Stomach smooth muscle (tissue), 2 donors: ENCODE measurements around the gene SLC7A6OS.

Experiments
- H3K27ac ChIP-seq: one replicate; pipeline ENCODE4 v1.7.0; 2013; ENCODE audit warnings: mild to moderate bottlenecking, low read length, inconsistent platforms
- H3K27me3 ChIP-seq, 2 donors: one replicate each; pipeline ENCODE4 v1.7.0; 2013; ENCODE audit warnings: low read length in 2 of 2; ENCODE audit not compliant: insufficient read depth in 2 of 2, control insufficient read depth in 1 of 2
- H3K36me3 ChIP-seq, 2 donors: one replicate each; pipeline ENCODE4 v1.7.0; 2013; ENCODE audit warnings: low read length in 2 of 2; ENCODE audit not compliant: control insufficient read depth in 2 of 2, insufficient read depth in 2 of 2
- H3K4me1 ChIP-seq: one replicate; pipeline ENCODE4 v1.7.0; 2013; ENCODE audit warnings: low read length; ENCODE audit not compliant: control insufficient read depth, insufficient read depth
- H3K4me3 ChIP-seq, 2 donors: one replicate each; pipeline ENCODE4 v1.7.0; 2013; ENCODE audit warnings: low read length in 2 of 2
- H3K9ac ChIP-seq, 2 donors: one replicate each; pipeline ENCODE4 v1.7.0; 2013; ENCODE audit warnings: low read length in 2 of 2, mild to moderate bottlenecking in 1 of 2
- H3K9me3 ChIP-seq, 2 donors: one replicate each; pipeline ENCODE4 v1.7.0; 2013; ENCODE audit warnings: low read length in 2 of 2; ENCODE audit not compliant: control insufficient read depth in 2 of 2
- donor health status: healthy.
- donor health status: Pancreatic carcinoma.

Gene SLC7A6OS

GRCh38 chr16:68343137-68343536, 32.4 kb upstream of the SLC7A6OS start:
- no peak overlapping the region for H3K27ac ChIP-seq
- peaks cover 37 to 67% of the 10 kb centered on the region in 2 donors for H3K36me3 ChIP-seq

GRCh38 chr16:68342620-68343019, 31.9 kb upstream of the SLC7A6OS start:
- Histone ChIP-seq H3K4me1 (no peaks in the 10 kb centered on the region), H3K27ac (no peak overlapping the region), H3K4me3 (no peak overlapping the region), H3K36me3 (peaks cover 35 to 72% of the 10 kb centered on the region in 2 donors), H3K9ac (no peak overlapping the region), H3K9me3 (no peaks in the 10 kb centered on the region), H3K27me3 (no peaks in the 10 kb centered on the region)

More at GRCh38 chr16:68343137-68343536, 32.4 kb upstream of the SLC7A6OS start:
- H3K4me3 ChIP-seq: no peak overlapping the region
- no peaks in the 10 kb centered on the region for H3K9me3 ChIP-seq
- H3K27me3 ChIP-seq: no peaks in the 10 kb centered on the region
- no peaks in the 10 kb centered on the region for H3K4me1 ChIP-seq
- no peak overlapping the region for H3K9ac ChIP-seq

GRCh38 chr16:68339214-68339613, 28.5 kb upstream of the SLC7A6OS start:
- no peaks in the 10 kb centered on the region for H3K4me1 ChIP-seq
- no peaks in the 10 kb centered on the region for H3K27me3 ChIP-seq
- H3K27ac ChIP-seq: no peak overlapping the region
- no peaks in the 10 kb centered on the region for H3K9me3 ChIP-seq
- H3K9ac ChIP-seq: no peak overlapping the region
- H3K36me3 ChIP-seq: peaks cover 35 to 56% of the 10 kb centered on the region in 2 donors
- no peak overlapping the region for H3K4me3 ChIP-seq

GRCh38 chr16:68338326-68339119, 27.8 kb upstream of the SLC7A6OS start:
- Histone ChIP-seq H3K9ac (no peak overlapping the region), H3K4me3 (no peak overlapping the region), H3K36me3 (peaks cover 30 to 51% of the 10 kb centered on the region in 2 donors), H3K27me3 (no peaks in the 10 kb centered on the region), H3K4me1 (no peaks in the 10 kb centered on the region), H3K9me3 (no peaks in the 10 kb centered on the region), H3K27ac (no peak overlapping the region)

GRCh38 chr16:68335175-68335574, 24.4 kb upstream of the SLC7A6OS start:
- H3K27ac ChIP-seq: no peak overlapping the region
- peaks cover 22 to 32% of the 10 kb centered on the region in 2 donors for H3K36me3 ChIP-seq
- H3K27me3 ChIP-seq: no peaks in the 10 kb centered on the region
- H3K4me1 ChIP-seq: no peaks in the 10 kb centered on the region
- H3K4me3 ChIP-seq: no peak overlapping the region
- no peaks in the 10 kb centered on the region for H3K9me3 ChIP-seq
- H3K9ac ChIP-seq: no peak overlapping the region

- H3K36me3 ChIP-seq: peaks cover 6 to 10% of the 10 kb centered on the region in 2 donors
- no peak overlapping the region for H3K27ac ChIP-seq
- H3K4me3 ChIP-seq: no peak overlapping the region
- peak overlapping the region in 1 of 2 donors; percentile 29 for H3K9ac ChIP-seq
- H3K4me1 ChIP-seq: no peaks in the 10 kb centered on the region
- H3K9me3 ChIP-seq: no peaks in the 10 kb centered on the region
- no peaks in the 10 kb centered on the region for H3K27me3 ChIP-seq
Measured at GRCh38 chr16:68332411-68333121, 21.8 kb upstream of the SLC7A6OS start.

- H3K9me3 ChIP-seq: no peaks in the 10 kb centered on the region
- no peak overlapping the region for H3K9ac ChIP-seq
- no peak overlapping the region for H3K27ac ChIP-seq
- H3K27me3 ChIP-seq: no peaks in the 10 kb centered on the region
- peaks cover 2 to 7% of the 10 kb centered on the region in 2 donors for H3K36me3 ChIP-seq
- no peak overlapping the region for H3K4me3 ChIP-seq
- H3K4me1 ChIP-seq: no peaks in the 10 kb centered on the region
Measured at GRCh38 chr16:68331879-68332410, 21.2 kb upstream of the SLC7A6OS start.

GRCh38 chr16:68328860-68329390, 18.2 kb upstream of the SLC7A6OS start:
- Histone ChIP-seq H3K27me3 (no peaks in the 10 kb centered on the region), H3K9ac (no peak overlapping the region), H3K36me3 (peaks cover 16 to 20% of the 10 kb centered on the region in 2 donors), H3K4me1 (no peaks in the 10 kb centered on the region), H3K27ac (no peak overlapping the region), H3K9me3 (no peaks in the 10 kb centered on the region), H3K4me3 (no peak overlapping the region)

- Histone ChIP-seq H3K27ac (no peak overlapping the region), H3K36me3 (peaks cover 16 to 24% of the 10 kb centered on the region in 2 donors), H3K9me3 (no peaks in the 10 kb centered on the region), H3K9ac (peak overlapping the region in 1 of 2 donors; percentile 29), H3K4me3 (no peak overlapping the region), H3K27me3 (no peaks in the 10 kb centered on the region), H3K4me1 (no peaks in the 10 kb centered on the region)
Measured at GRCh38 chr16:68328151-68328859, 17.6 kb upstream of the SLC7A6OS start.

- Histone ChIP-seq H3K9ac (no peak overlapping the region), H3K27ac (no peak overlapping the region), H3K4me3 (no peak overlapping the region), H3K9me3 (no peaks in the 10 kb centered on the region), H3K4me1 (no peaks in the 10 kb centered on the region), H3K36me3 (peaks cover 19 to 30% of the 10 kb centered on the region in 2 donors), H3K27me3 (no peaks in the 10 kb centered on the region)
Measured at GRCh38 chr16:68324780-68325357, 14.1 kb upstream of the SLC7A6OS start.
